ENCODE results near the gene RASA1.

DNA sequence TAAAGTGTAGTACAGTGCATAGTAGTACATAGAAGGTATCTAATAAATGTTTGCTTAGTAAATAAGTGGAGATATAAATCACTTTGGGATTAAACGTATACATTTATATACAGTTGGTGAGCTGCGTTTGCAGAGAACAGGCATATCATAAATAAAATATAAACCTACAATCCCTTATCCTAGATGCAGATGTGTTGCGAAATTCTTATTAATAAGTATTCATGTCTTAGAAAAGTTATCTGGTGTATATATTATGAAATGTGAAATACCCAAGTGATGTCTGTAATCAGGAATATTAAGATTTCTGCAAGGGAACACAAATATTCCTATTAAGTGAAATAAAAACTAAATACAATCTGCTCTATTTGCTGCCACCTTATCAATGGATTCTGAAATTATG, 136.2 kb downstream of the RASA1 start:
- TF ChIP-seq POLR2A (IDR thresholded peaks at IDR 0.05) = no peak
- TF ChIP-seq, protein P1, sequence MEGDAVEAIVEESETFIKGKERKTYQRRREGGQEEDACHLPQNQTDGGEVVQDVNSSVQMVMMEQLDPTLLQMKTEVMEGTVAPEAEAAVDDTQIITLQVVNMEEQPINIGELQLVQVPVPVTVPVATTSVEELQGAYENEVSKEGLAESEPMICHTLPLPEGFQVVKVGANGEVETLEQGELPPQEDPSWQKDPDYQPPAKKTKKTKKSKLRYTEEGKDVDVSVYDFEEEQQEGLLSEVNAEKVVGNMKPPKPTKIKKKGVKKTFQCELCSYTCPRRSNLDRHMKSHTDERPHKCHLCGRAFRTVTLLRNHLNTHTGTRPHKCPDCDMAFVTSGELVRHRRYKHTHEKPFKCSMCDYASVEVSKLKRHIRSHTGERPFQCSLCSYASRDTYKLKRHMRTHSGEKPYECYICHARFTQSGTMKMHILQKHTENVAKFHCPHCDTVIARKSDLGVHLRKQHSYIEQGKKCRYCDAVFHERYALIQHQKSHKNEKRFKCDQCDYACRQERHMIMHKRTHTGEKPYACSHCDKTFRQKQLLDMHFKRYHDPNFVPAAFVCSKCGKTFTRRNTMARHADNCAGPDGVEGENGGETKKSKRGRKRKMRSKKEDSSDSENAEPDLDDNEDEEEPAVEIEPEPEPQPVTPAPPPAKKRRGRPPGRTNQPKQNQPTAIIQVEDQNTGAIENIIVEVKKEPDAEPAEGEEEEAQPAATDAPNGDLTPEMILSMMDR (IDR thresholded peaks at IDR 0.05) = no peak
